Endothelial cell of hepatic sinusoid (primary cell): ENCODE data around the gene DNAJC28.

ENCODE experiments used
- in situ Hi-C: cut with HindIII; loops from 2 replicates; pipeline ENCODE4 v1.10.0; 2017; ENCODE audit warnings: low sequenced_read_pairs

Gene DNAJC28

DNA sequence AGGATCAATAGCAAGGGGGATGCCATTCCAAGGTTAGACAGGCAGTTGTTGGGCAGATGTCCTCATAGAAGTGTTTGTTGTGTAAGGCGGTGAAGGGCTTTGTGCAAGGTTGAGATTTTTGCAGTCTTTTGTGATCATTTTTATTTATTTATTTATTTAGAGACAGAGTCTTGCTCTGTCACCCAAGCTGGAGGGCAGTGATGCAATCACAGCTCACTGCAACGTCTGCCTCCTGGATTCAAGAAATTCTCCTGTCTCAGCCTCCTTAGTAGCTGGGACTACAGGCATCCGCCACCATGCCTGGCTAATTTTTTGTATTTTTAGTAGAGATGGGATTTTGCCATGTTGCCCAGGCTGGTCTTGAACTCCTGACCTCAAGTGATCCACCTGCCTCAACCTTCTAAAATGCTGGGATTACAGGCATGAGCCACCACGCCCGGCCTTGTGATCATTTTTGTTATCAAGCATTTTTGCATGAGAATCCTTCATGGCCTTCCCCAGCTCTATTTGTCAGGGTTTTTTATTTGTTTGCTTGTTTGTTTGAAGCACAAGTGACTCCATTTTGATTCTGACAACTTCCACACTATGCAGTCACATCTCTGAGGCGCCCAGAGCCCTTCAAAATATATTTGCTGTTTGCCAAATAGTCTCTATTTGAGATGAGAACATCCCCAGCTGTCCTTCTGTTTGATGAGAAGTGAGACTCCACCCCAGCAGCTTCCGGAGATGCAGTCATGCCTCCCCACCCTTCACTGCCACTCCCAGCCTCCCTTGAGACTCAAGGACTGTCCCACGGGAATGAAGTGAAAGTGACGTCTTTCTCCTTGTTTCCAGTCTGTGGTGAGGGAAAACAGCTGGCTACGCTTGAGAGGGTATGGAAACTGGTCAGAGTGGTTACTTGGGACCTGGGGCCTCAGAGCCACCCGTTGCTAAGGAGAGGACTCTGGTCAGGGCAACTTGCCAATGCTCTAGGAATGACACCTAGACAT lies 49.7 kb downstream of the DNAJC28 start:
- in situ Hi-C loops, result no loop called here
